ENCODE results near the gene DDX47.

DNA sequence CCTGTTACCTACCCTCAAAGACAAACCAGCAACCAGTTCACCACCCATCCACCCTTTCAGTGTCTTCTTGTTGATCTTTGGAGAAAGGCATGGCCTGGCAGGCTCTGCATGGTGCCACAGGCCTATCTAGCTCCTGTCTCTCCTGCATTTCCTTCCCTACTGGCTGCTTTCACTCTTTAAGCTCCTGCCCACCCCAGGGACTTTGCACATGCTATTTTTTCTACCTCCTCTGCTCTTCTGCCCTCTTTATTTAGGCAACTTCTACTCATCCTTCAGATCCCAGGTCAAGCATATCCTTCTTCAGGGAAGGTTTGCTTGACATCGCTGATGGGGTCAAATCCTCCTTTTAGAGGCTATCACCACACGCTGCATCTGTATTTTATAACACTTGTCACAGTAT lies 51.1 kb downstream of the DDX47 start:
- no peak for TF ChIP-seq CTCF (IDR thresholded peaks at IDR 0.05)
- TF ChIP-seq POLR2A (IDR thresholded peaks at IDR 0.05): no peak
